Putamen (tissue), 1 donor: ENCODE data around the gene EXOC1L.
"Not testable (repeated sequence)": the region's sequence is repeated elsewhere in the genome, so short reads cannot be mapped to it uniquely, and the experiment has no call there.

Experiments
- DNase-seq: peaks from one replicate; pipeline ENCODE4 v3.0.0-alpha.2; 2016; ENCODE audit warnings: low spot score

Gene EXOC1L

DNA sequence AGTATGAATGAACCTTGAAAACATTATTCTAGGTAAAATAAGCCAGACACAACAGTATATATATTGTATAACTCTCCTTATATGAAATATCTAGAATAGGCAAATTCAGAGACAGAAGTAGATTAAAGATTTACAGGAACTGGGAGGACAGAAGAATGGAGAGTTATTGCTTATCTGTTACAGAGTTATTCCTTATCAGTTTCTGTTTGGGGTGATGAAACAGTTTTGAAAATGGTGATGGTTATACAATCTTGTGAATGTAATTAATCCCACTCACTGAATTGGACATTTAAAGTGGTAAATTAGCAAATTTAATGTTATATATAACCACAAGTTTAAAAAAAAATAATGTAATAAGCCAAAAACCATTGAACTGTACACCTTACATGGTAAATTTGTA is 19.4 kb downstream of the EXOC1L start:
- DNase-seq = no peak

- no peak for DNase-seq
Measured at GRCh38 chr4:55840956-55841355, 21.4 kb downstream of the EXOC1L start.

DNA sequence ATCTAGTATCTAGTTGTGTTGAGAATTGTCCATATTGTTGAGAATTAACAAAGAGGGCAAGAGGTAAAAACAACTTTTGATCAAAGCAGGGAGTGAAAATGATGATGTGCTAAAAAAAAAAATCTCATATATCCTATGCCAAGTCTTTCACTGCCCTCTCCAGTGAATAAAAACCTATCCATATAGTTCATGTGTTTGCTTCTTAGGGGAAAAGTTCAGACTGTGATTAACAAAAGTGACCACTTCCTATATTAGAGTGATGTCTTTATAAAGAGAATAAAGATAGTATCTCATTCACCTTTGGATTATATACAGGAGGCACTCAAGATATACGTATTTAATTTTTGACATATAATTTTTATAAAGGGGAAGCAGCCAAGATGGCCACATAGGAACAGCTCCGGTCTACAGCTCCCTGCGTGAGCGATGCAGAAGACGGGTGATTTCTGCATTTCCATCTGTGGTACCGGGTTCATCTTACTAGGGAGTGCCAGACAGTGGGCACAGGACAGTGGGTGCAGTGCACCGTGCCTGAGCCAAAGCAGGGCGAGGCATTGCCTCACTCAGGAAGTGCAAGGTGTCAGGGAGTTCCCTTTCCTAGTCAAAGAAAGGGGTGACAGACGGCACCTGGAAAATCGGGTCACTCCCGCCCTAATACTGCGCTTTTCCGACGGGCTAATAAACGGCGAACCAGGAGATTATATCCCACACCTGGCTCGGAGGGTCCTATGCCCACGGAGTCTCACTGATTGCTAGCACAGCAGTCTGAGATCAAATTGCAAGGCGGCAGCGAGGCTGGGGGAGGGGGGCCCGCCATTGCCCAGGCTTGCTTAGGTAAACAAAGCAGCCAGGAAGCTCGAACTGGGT is 22.0 kb downstream of the EXOC1L start:
- not testable (repeated sequence) for DNase-seq

GRCh38 chr4:55842312-55842711 is 22.7 kb downstream of the EXOC1L start:
- DNase-seq = not testable (repeated sequence)

GRCh38 chr4:55849724-55850123 is 30.1 kb downstream of the EXOC1L start:
- no peak for DNase-seq

GRCh38 chr4:55851885-55852284 is 32.3 kb downstream of the EXOC1L start:
- DNase-seq = no peak

GRCh38 chr4:55853484-55854046 is 34.0 kb downstream of the EXOC1L start, which contains the start of gene EXOC1:
TSS of gene EXOC1 (plus strand) at chr4:55853648. CDS start at chr4:55858324, 4,676 bp downstream.
- DNase-seq = peak; percentile 97

DNA sequence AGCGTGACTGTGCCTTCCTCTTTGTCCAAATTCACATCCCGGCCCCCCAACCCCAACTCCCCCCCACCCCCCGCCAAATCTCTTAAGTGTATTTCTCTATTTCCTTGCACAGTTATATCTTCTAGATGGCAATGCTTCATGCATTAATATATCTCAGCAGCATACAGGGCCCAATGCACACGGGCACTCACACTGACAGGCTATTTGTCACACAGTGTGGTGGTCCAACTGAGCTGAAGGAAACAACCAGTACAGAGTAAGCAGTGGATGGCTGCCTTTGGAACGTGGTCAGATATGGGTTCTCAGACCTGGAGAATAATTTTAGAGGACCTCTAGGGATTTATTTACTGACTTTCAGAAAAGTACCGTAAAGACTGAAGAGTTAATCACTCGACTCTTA is 34.5 kb downstream of the EXOC1L start:
- DNase-seq = no peak

GRCh38 chr4:55857586-55857985 is 38.0 kb downstream of the EXOC1L start:
- DNase-seq = no peak

GRCh38 chr4:55859711-55860110 is 40.1 kb downstream of the EXOC1L start:
- no peak for DNase-seq

DNA sequence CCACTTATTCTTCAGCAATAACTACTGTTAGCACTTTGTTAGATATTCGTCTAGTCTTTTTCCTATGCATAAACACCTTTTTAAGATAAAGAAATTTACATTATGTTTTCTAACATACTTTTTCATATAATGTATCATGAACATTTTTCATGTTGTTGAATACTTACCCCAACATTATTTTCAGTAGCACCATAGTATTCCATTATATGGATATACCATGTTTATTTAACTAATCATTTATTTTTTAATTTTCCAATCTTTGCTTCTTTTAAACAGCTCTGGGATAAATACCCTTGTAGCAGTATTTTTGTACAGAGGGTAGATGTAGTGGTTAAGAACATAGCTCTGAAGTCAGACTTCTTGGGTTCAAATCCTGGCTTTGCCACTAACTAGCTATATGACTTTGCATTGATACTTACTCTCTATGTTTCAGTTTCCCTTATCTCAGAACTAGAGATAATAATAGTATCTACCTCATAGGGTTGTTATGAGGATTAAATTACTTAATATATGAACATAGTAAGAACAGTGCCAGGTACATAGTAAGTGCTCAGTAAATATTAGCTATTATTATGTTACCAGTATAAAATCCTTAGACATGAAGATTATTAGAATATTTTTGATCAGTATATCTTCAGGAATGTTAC is 45.1 kb downstream of the EXOC1L start:
- DNase-seq = no peak

DNA sequence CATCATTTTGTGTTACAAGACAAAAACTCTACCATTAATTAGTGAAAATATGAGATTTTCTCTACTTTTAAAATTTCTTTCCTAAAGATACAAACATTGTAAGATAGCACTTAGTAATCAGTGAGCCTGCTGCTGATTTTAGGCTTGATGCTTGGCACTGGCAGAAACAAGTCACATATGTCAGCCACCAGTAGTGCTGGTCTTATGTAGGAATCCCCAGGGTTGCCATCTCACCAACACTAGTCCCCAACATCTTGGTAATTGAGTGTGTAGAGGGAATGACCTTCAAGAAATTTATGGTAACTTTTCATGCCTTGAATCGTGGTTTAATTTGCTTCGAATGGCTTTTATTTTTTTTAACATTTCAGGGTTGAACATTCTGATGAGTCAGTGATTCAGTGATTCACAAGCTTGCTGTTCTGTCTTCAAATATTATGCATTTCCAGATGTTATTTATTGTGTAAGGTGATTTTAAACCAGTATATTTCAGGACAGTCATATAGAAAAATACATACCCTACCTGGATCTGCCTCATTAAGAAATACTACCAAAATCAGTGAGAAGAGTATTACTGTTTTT is 45.7 kb downstream of the EXOC1L start:
- DNase-seq = no peak

DNA sequence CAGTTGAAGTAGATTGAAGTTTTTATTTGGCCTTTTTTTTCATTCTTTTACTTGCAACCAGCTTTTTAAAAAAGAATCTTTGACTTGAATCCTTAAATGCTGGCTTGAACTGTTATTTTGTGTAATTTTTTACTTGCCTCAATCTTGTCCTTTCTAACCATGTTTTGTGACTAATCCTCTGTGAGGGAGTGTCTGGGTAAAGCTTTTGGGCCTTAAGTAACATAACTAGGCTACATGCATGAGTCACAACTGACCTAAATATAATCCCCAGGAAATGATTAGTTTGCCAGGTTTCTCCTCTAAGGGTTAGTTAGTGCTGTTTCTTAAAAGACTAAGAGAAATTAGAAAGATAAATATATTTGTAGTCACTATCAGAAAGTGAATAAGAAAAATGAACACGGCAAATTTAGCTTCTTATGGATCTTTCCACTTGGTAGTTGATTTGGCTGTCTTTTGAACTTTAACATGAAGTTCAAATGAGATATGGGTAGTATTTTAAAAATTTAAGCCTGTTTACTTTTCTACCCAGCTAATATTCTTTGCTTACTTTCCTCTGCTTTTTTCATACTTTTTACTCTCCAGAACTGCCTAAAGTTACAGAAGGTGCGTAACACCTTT is 46.8 kb downstream of the EXOC1L start:
- no peak for DNase-seq

DNA sequence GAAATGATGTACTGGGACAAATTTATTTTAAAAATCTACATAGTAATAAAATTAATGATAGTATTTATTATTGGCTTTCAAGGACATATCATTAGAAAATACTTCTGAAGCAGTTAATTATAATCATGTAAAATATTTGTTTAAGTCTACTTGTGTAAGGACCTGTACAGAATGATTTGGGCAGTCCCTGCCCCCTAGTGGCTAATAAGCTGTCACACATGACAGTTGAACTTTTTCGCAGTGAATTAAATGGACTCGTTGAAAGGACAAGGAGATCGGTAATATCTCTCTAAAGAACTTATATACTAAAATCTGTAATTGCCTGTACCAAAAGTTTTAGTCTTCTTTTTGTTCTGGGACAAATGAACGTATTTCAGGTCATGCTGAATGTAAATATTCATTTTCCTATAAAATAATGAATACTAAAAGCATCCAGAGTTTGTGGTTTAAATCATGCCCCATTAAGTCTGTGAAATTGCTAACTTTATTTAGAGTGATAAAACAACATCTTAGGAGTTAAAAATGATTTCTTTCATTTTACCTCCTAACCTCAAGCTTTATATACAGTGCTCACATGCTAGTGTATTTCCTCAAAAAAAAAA is 47.5 kb downstream of the EXOC1L start:
- DNase-seq = peak; percentile 14

DNA sequence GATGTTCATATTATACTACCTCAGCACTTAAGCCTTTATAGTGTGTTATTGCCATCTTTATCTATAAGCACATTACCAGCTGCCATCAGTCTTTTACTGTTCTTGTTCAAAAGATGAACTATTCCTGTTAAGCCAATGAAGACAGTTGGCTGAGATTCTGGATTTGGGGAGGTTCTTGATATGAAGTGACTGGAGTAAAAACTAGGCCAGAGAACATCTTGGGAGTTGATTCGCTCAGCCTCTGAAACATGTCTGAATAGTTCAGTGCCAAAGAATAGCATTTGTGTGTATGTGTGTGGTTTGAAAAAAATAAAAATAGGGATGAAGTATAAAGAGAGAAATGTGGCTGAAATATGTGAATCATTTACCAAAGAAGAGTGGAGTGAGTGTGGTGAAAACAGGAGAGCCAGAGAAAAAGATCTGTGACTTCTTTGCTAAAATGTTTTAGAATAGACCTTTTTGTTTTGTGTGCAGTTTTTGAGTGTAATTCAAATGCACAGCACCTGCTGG is 49.0 kb downstream of the EXOC1L start:
- DNase-seq = no peak

GRCh38 chr4:55871299-55871800 is 51.8 kb downstream of the EXOC1L start:
- no peak for DNase-seq

GRCh38 chr4:55874831-55875230 is 55.2 kb downstream of the EXOC1L start:
- DNase-seq = no peak

DNA sequence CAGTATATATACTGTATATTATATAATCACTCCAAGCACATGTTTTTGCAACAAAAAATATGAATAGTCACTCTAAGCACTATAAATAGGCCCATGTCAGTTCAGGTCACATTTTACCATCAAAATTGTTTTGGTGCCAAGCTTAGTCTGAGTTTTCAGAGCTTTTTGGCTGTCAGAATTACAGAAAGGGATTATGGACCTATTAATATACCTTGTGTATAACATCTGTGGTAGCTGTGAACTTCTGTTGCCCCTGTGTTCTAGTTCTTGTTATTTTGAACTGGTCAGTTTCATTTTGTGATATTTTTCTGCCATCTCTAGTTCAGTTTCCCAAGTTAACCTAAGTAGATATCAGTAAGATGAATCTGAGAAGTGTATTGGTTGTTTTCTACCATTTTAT is 56.8 kb downstream of the EXOC1L start:
- DNase-seq = no peak

GRCh38 chr4:55879224-55879623 is 59.6 kb downstream of the EXOC1L start:
- no peak for DNase-seq

- no peak for DNase-seq
Measured at GRCh38 chr4:55880652-55881280, 61.2 kb downstream of the EXOC1L start.
